Small intestine (tissue), 7 donors: ENCODE data around the gene KCNK13. TPM values are rescaled to one million over a fixed set of nuclear protein-coding genes. Genes with fewer than 3 reads are reported as not detected.
A peak's percentile ranks its signal among the peaks of the same experiment; 100 is the strongest.
"Not testable (repeated sequence)": the region's sequence is repeated elsewhere in the genome, so short reads cannot be mapped to it uniquely, and the experiment has no call there.

Experiments
- DNase-seq, 2 donors: peaks; one replicate each; pipeline versions ENCODE4 v3.0.0 to v3.0.0-alpha.2; 2013
- FAIRE-seq: peaks from 2 replicates; lab custom pipeline; 2012; peaks lifted over from hg19 to GRCh38; lab: Jason Lieb, UNC
- H3K27ac ChIP-seq, 3 donors: one replicate each; pipeline ENCODE4 v1.5.1; 2013; ENCODE audit warnings: low read length in 2 of 3, mild to moderate bottlenecking in 2 of 3, control low read depth in 1 of 3, inconsistent platforms in 1 of 3, low read depth in 1 of 3, moderate library complexity in 1 of 3
- H3K27me3 ChIP-seq, 3 donors: one replicate each; pipeline ENCODE4 v1.6.1; 2013; ENCODE audit warnings: low read length in 3 of 3, inconsistent platforms in 1 of 3; ENCODE audit not compliant: control insufficient read depth in 3 of 3, insufficient read depth in 3 of 3
- H3K36me3 ChIP-seq, 3 donors: one replicate each; pipeline ENCODE4 v1.6.1; 2013; ENCODE audit warnings: low read length in 3 of 3, inconsistent platforms in 1 of 3, low read depth in 1 of 3, mild to moderate bottlenecking in 1 of 3, moderate library complexity in 1 of 3; ENCODE audit not compliant: control insufficient read depth in 3 of 3, insufficient read depth in 2 of 3
- H3K4me1 ChIP-seq, 3 donors: one replicate each; pipeline ENCODE4 v1.6.1; 2013; ENCODE audit warnings: low read length in 2 of 3, inconsistent platforms in 1 of 3, low read depth in 1 of 3, mild to moderate bottlenecking in 1 of 3, moderate library complexity in 1 of 3; ENCODE audit not compliant: control insufficient read depth in 3 of 3, insufficient read depth in 2 of 3
- H3K4me3 ChIP-seq, 3 donors: one replicate each; pipeline ENCODE4 v1.5.1; 2013; ENCODE audit warnings: low read length in 3 of 3, control low read depth in 1 of 3, inconsistent platforms in 1 of 3, low read depth in 1 of 3, mild to moderate bottlenecking in 1 of 3, moderate library complexity in 1 of 3
- H3K9me3 ChIP-seq, 2 donors: one replicate each; pipeline ENCODE4 v1.6.1; 2013; ENCODE audit warnings: low read depth in 1 of 2, low read length in 1 of 2; ENCODE audit not compliant: control insufficient read depth in 2 of 2, insufficient read depth in 1 of 2
- WGBS, 3 donors: extraction: QIAGEN DNeasy Blood & Tissue Kit; methylation state at CpG; one replicate each; pipeline ENCODE4 v1.1.7; 2013; 5-methylcytosine and 5-hydroxymethylcytosine counted together
- polyA plus RNA-seq, 4 donors: library from polyadenylated mRNA; stranded (reverse) in 3 of 4; unstranded in 1 of 4; fragments of 200-250 nt in 3 of 4; fragments of 120-200 nt in 1 of 4; gene quantifications; one replicate each; pipeline versions ENCODE4 v1.2.1 to v1.2.3, GENCODE V29; 2013
- donor health status: healthy with polysubstance abuse.
- donor health status: control.
- donor health status: control.
- donor health status: Bipolar disorder and iron deficiency.
- donor health status: healthy.

KCNK13 gene
- polyA plus RNA-seq, 4 donors, result 0.15 to 0.66 (median 0.54) TPM; not detected in 1

DNA sequence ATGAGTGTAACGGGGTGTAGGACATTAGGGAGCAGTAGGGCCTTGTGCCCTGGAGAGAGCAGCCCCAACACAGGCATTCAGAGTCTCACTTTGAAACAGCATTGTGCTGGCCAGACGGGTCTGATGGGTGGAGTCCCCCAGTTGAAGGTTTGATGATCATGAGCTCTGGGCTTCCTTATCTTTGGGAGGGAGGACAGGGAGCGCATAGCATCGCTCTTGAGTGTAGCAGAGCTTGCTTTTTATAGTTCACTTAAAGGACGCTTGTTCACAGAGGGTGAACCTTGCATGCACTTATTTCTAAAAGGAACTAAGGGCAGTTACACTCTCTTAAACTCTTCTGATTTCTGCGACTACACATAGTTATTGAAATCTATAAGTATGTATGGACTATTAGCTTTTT lies 10.6 kb downstream of the KCNK13 start:
- no peak for FAIRE-seq

DNA sequence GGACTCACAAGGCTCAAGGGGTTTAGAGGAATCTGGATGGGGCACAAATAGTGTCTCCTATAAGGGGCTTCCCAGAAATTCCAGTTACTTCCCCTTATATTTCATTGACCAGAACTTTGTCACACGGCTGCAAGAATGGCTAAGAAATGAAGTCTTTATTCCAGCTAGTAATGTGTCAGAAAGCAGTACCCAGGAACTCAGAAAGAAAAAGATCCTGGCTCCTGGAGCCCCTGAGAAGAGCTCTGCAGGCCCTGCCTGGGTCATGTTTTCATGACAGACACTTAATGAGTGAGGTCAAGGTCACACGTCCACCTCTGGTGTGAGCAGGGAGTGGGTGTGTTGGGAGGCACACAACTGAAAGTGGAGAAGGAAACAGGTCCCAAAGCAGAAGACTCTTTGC lies 17.8 kb downstream of the KCNK13 start:
- no peak overlapping the region for H3K4me3 ChIP-seq
- H3K27me3 ChIP-seq, result peaks cover 0 to 3% (median 0%) of the 10 kb centered on the region in 3 donors
- H3K4me1 ChIP-seq, result no peaks in the 10 kb centered on the region
- no peaks in the 10 kb centered on the region for H3K9me3 ChIP-seq
- no peaks in the 10 kb centered on the region for H3K36me3 ChIP-seq
- WGBS, 3 donors, result 67 to 81% (median 78%) methylated on average over 2 of the region's 2 CpGs
- no peak overlapping the region for H3K27ac ChIP-seq
- FAIRE-seq (no peak), DNase-seq (no peak)

More for the DNA sequence above, 10.6 kb downstream of the KCNK13 start:
- Histone ChIP-seq H3K4me3 (no peak overlapping the region), H3K27ac (no peak overlapping the region), H3K36me3 (no peaks in the 10 kb centered on the region), H3K4me1 (no peaks in the 10 kb centered on the region), H3K9me3 (no peaks in the 10 kb centered on the region), H3K27me3 (peaks cover 0 to 6% (median 3%) of the 10 kb centered on the region in 3 donors)
- DNase-seq, result no peak
- 68 to 78% (median 72%) methylated on average over 6 of the region's 6 CpGs for WGBS, 3 donors

DNA sequence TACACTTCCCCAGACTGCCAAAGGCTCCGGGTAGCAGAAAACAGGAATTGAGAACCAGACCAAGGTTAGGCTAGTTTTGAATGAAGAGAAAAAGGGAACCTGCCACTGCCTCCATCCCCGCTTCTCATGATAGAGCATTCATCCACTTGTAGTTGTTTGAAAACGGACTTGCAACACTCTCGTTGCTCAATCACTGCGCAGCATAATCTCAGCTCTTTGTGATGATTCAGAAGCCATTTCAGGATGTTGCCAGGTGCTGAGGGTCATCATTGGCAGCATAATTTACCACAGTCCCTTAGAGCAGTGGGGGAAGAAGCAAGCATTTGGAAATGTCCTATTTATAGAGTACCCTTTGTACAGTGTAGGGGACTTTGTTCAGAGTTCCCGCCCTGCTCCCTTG lies 25.6 kb downstream of the KCNK13 start:
- peak; percentile 4 to 19 for DNase-seq
- H3K9me3 ChIP-seq, result no peaks in the 10 kb centered on the region
- no peak overlapping the region for H3K4me3 ChIP-seq
- H3K27ac ChIP-seq, result no peak overlapping the region
- no peaks in the 10 kb centered on the region for H3K27me3 ChIP-seq
- no peak for FAIRE-seq
- WGBS, 3 donors, result 59 to 66% (median 65%) methylated on average over 6 of the region's 6 CpGs
- H3K4me1 ChIP-seq, result no peaks in the 10 kb centered on the region
- H3K36me3 ChIP-seq, result no peaks in the 10 kb centered on the region

DNA sequence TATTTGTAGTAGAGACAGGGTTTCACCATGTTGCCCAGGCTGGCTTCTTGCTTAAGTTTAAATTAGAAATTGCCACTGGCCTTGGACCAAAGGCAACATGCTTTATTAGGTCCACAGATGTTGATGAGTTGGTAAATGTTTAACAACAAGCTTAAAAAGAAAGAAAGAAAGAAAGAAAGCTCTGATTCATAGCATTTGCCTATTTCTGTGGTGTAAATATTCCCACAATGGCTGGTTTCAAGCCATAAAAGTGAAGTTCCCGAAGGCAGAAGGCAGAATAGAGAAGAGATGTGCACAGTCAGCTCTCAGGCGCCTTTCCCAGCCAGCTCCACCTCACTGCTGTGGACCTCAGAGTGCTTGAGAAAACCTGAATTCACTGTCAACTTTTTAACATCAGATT lies 26.4 kb downstream of the KCNK13 start:
- Histone ChIP-seq H3K9me3 (no peaks in the 10 kb centered on the region), H3K36me3 (no peaks in the 10 kb centered on the region), H3K27ac (no peak overlapping the region), H3K4me1 (no peaks in the 10 kb centered on the region), H3K27me3 (no peaks in the 10 kb centered on the region), H3K4me3 (no peak overlapping the region)
- WGBS, 3 donors, result 68 to 76% (median 74%) methylated on average over 2 of the region's 2 CpGs
- FAIRE-seq, result no peak
- DNase-seq, result no peak

GRCh38 chr14:90089486-90089885 lies 27.7 kb downstream of the KCNK13 start:
- H3K9me3 ChIP-seq, FAIRE-seq: not testable (repeated sequence)

DNA sequence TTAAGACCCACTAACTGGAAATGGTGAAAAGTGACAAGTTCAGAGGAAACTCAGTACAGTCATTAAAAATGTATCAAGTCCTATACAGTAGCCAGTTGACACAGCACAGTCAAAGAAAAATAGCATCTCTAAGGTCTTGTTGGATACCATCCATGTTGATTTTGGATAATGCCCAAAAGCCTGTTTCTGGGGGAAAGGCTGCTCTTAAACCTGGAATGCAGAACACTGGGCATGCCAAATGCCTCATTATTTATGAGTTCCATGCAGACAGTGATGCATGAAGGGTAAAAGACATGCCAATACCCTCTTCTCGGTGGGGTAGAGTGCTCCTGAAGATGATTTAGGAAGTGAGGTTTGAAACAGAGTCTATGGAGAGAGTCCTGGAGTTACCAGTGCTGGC lies 29.6 kb downstream of the KCNK13 start:
- Histone ChIP-seq H3K4me1 (no peaks in the 10 kb centered on the region), H3K9me3 (no peaks in the 10 kb centered on the region), H3K27ac (no peak overlapping the region), H3K27me3 (no peaks in the 10 kb centered on the region), H3K4me3 (no peak overlapping the region), H3K36me3 (no peaks in the 10 kb centered on the region)
- FAIRE-seq (no peak), DNase-seq (no peak)
- 43 to 77% (median 45%) methylated on average over 1 of the region's 1 CpG for WGBS, 3 donors

More at GRCh38 chr14:90089486-90089885, 27.7 kb downstream of the KCNK13 start:
- not testable (repeated sequence) for H3K36me3 ChIP-seq, H3K4me1 ChIP-seq, H3K4me3 ChIP-seq, DNase-seq, H3K27me3 ChIP-seq, H3K27ac ChIP-seq
- 40 to 52% (median 48%) methylated on average over 6 of the region's 6 CpGs for WGBS, 3 donors

GRCh38 chr14:90093942-90094595 lies 32.3 kb downstream of the KCNK13 start:
- DNase-seq, result no peak
- Histone ChIP-seq H3K4me1 (no peaks in the 10 kb centered on the region), H3K36me3 (no peaks in the 10 kb centered on the region), H3K9me3 (no peaks in the 10 kb centered on the region), H3K4me3 (no peak overlapping the region), H3K27me3 (no peaks in the 10 kb centered on the region), H3K27ac (no peak overlapping the region)
- no peak for FAIRE-seq
- WGBS, 3 donors, result 37 to 69% (median 65%) methylated on average over 2 of the region's 2 CpGs

- FAIRE-seq (no peak), DNase-seq (no peak)
- H3K4me3 ChIP-seq, result no peak overlapping the region
- no peaks in the 10 kb centered on the region for H3K9me3 ChIP-seq
- no peaks in the 10 kb centered on the region for H3K4me1 ChIP-seq
- H3K36me3 ChIP-seq, result no peaks in the 10 kb centered on the region
- WGBS, 3 donors, result 73 to 88% (median 78%) methylated on average over 4 of the region's 4 CpGs
- no peaks in the 10 kb centered on the region for H3K27me3 ChIP-seq
- no peak overlapping the region for H3K27ac ChIP-seq
Observed at GRCh38 chr14:90095096-90095495, 33.3 kb downstream of the KCNK13 start.

DNA sequence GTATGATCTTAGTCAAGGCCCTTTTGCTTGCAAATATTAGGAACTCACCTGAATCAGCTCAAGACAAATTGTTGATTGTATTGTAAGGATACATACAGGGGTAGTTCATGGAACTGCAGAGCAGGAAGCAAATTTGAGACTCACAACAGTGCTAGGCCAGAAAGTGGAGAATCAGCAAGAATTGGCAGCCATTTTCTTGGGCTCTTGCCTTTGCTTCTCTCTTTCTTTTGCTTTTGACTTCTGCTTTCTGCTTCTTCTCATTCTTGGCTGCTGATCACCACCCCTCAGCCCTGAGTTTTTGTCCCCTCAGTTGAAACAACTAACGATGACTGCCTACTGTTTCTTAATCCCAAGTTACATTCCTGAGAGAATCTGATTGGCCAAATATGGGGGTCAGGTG lies 34.8 kb downstream of the KCNK13 start:
- Histone ChIP-seq H3K9me3 (no peaks in the 10 kb centered on the region), H3K4me3 (no peak overlapping the region), H3K27ac (no peak overlapping the region), H3K4me1 (no peaks in the 10 kb centered on the region), H3K27me3 (no peaks in the 10 kb centered on the region), H3K36me3 (no peaks in the 10 kb centered on the region)
- DNase-seq (no peak), FAIRE-seq (no peak)
- WGBS, 3 donors, result 86 to 96% (median 91%) methylated on average over 1 of the region's 1 CpG
